Measurements from ENCODE around the gene DNM2.
A peak's percentile ranks its signal among the peaks of the same experiment; 100 is the strongest.

The DNM2 gene

DNA sequence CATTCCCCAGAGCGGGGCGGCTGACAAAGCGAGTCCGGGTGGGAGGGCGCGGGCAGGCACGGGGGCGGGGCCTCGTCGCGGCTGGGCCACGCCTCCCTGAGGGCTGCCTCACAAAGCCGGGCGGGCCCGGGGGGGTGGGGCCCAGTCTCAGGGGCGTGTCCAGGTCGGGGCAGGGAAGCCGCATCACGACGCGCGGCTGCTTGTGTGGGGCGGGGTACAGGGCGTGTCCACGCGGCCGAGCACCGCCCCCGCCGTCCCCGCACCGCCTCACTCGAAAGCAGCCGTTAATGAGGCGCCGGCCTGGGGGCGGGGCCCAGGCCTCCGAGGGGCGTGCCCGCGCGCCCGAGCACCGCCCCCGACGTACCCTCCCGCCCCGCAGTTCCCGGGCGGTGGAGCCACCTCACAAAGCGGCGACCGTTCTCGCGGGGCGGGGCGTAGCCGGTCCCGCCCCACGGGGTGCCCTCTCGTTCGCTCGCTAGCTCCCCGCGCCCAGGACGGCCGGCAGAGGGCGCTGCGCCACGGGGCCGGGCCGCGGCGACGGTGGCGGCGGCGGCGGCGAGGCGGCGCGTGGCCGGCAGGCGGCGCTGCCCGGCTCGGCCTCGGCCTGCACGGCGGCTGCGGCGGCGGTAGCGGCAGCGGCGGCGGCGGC lies 153.2 kb downstream of the DNM2 start, which contains the start of gene CARM1:
Gene CARM1 (plus strand): TSS at position 599 of the 649 bp plus-strand sequence. CDS start 150 bp downstream, outside the sequence.
- Histone ChIP-seq H3K27me3 (ENCODE audit: control insufficient read depth, low read length) (no peaks in the 10 kb centered on the region), H3K4me2 (ENCODE audit: low read length) (peak within 1 kb of the TSS; percentile 100), H3K9me2 (replicated peaks; ENCODE audit: control insufficient read depth, low read length) (no peaks in the 10 kb centered on the region), H3K27ac (ENCODE audit: low read depth, low read length) (peak within 1 kb of the TSS; percentile 78), H3K9me3 (ENCODE audit: control insufficient read depth, insufficient read depth, low read length) (no peaks in the 10 kb centered on the region), H3K4me1 (ENCODE audit: control insufficient read depth, low read length) (peaks cover 58% of the 10 kb centered on the region), H3K79me2 (ENCODE audit: control insufficient read depth, low read length) (peaks cover 46% of the 10 kb centered on the region), H3F3A (ENCODE audit: control insufficient read depth, insufficient read depth) (peaks cover 11% of the 10 kb centered on the region), H3K4me3 (ENCODE audit: low read length) (peak within 1 kb of the TSS; percentile 86), H4K20me1 (ENCODE audit: control insufficient read depth, insufficient read depth, low read depth, low read length) (no peaks in the 10 kb centered on the region), H3K36me3 (ENCODE audit: control insufficient read depth, low read length) (peaks cover 13% of the 10 kb centered on the region)
- TF ChIP-seq, protein P1, sequence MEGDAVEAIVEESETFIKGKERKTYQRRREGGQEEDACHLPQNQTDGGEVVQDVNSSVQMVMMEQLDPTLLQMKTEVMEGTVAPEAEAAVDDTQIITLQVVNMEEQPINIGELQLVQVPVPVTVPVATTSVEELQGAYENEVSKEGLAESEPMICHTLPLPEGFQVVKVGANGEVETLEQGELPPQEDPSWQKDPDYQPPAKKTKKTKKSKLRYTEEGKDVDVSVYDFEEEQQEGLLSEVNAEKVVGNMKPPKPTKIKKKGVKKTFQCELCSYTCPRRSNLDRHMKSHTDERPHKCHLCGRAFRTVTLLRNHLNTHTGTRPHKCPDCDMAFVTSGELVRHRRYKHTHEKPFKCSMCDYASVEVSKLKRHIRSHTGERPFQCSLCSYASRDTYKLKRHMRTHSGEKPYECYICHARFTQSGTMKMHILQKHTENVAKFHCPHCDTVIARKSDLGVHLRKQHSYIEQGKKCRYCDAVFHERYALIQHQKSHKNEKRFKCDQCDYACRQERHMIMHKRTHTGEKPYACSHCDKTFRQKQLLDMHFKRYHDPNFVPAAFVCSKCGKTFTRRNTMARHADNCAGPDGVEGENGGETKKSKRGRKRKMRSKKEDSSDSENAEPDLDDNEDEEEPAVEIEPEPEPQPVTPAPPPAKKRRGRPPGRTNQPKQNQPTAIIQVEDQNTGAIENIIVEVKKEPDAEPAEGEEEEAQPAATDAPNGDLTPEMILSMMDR (IDR thresholded peaks at IDR 0.05; ENCODE audit: low read depth, low read length, poor library complexity, severe bottlenecking) = peak; percentile 12
- no peak for TF ChIP-seq EZH2phosphoT487 (IDR thresholded peaks at IDR 0.05; ENCODE audit: borderline replicate concordance, low read length)

DNA sequence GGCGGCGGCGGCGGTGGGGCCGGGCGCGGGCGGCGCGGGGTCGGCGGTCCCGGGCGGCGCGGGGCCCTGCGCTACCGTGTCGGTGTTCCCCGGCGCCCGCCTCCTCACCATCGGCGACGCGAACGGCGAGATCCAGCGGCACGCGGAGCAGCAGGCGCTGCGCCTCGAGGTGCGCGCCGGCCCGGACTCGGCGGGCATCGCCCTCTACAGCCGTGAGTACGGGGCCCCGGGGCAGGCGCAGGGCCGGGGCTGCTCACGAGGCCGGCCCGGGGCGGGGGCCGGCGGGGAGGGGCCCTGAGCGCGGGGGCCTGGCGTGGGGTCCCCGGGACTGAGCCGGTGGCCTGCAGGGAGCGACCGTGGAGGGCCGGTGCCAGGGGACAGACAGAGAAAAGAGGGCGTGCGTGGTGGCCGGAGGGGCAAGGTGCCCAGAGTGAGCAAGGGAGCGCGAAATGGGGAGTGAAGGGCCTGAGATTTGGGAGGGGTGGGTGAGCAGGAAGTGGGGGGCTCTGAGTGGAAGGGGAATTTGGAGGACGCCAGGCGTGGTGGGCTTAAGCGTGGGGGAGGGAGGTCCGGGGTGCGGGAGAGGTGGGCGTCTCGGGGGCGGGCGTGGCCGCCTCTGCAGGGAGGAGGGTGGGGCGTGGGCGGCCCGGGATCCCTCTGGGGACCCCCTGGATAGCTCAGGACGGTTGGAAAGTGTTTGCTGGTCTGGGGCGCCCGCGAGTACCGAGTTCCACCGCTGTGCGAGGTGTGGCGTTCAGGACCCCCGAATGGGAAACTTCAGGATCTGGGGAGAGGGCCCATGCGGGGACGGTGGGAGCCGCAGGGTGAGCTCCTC lies 154.0 kb downstream of the DNM2 start:
- H4K20me1 ChIP-seq (ENCODE audit: control insufficient read depth, insufficient read depth, low read depth, low read length) = no peaks in the 10 kb centered on the region
- H3K27ac ChIP-seq (ENCODE audit: low read depth, low read length) = peak overlapping the region; percentile 78
- H3F3A ChIP-seq (ENCODE audit: control insufficient read depth, insufficient read depth) = peaks cover 14% of the 10 kb centered on the region
- TF ChIP-seq, protein P1 (IDR thresholded peaks at IDR 0.05; ENCODE audit: low read depth, low read length, poor library complexity, severe bottlenecking) = no peak
- no peak for TF ChIP-seq EZH2phosphoT487 (IDR thresholded peaks at IDR 0.05; ENCODE audit: borderline replicate concordance, low read length)
- peaks cover 54% of the 10 kb centered on the region for H3K79me2 ChIP-seq (ENCODE audit: control insufficient read depth, low read length)
- H3K9me2 ChIP-seq (replicated peaks; ENCODE audit: control insufficient read depth, low read length) = no peaks in the 10 kb centered on the region
- H3K36me3 ChIP-seq (ENCODE audit: control insufficient read depth, low read length) = peaks cover 13% of the 10 kb centered on the region
- no peaks in the 10 kb centered on the region for H3K9me3 ChIP-seq (ENCODE audit: control insufficient read depth, insufficient read depth, low read length)
- peak overlapping the region; percentile 79 for H3K4me3 ChIP-seq (ENCODE audit: low read length)
- no peaks in the 10 kb centered on the region for H3K27me3 ChIP-seq (ENCODE audit: control insufficient read depth, low read length)
- H3K4me1 ChIP-seq (ENCODE audit: control insufficient read depth, low read length) = peaks cover 63% of the 10 kb centered on the region
- peak overlapping the region; percentile 97 for H3K4me2 ChIP-seq (ENCODE audit: low read length)

DNA sequence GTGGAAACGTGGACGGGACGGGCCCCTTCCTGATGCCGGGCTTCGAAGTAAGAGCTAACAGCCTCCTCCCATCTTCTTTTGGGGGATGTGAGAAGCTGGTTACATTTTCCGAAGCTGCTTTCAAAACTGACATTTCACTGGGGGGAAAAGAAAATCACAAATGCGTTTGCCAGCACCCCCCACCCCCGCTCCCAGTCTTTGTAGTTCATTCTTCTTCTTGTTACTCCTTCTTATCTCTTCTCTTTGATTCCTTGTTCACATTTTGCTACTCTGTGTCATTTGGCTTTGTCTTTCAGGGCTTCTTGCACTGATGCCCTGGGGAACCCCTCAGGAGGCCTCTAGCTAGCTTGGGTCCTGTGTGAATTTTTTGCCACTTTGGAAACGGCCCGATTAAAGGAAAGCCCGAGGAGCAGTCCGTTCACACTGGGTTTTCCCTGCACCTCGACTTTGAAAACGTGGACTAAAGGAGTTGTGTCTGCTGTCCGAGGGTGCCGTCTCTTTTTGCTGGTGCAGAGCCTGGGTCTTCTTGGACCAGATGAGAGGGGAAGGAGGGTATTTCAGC lies 154.7 kb downstream of the DNM2 start:
- Histone ChIP-seq H3K36me3 (ENCODE audit: control insufficient read depth, low read length) (peaks cover 13% of the 10 kb centered on the region), H3K27me3 (ENCODE audit: control insufficient read depth, low read length) (no peaks in the 10 kb centered on the region), H4K20me1 (ENCODE audit: control insufficient read depth, insufficient read depth, low read depth, low read length) (no peaks in the 10 kb centered on the region), H3K4me3 (ENCODE audit: low read length) (peak overlapping the region; percentile 79), H3K9me3 (ENCODE audit: control insufficient read depth, insufficient read depth, low read length) (no peaks in the 10 kb centered on the region), H3K4me1 (ENCODE audit: control insufficient read depth, low read length) (peaks cover 63% of the 10 kb centered on the region), H3K4me2 (ENCODE audit: low read length) (peak overlapping the region; percentile 97), H3K27ac (ENCODE audit: low read depth, low read length) (peak overlapping the region; percentile 78), H3F3A (ENCODE audit: control insufficient read depth, insufficient read depth) (peaks cover 15% of the 10 kb centered on the region), H3K9me2 (replicated peaks; ENCODE audit: control insufficient read depth, low read length) (no peaks in the 10 kb centered on the region), H3K79me2 (ENCODE audit: control insufficient read depth, low read length) (peaks cover 61% of the 10 kb centered on the region)
- TF ChIP-seq, protein P1 (IDR thresholded peaks at IDR 0.05; ENCODE audit: low read depth, low read length, poor library complexity, severe bottlenecking) = no peak
- no peak for TF ChIP-seq EZH2phosphoT487 (IDR thresholded peaks at IDR 0.05; ENCODE audit: borderline replicate concordance, low read length)
